Esophagus squamous epithelium (tissue), 5 donors: ENCODE results near the gene ZNF525. TPM values are rescaled to one million over a fixed set of nuclear protein-coding genes. Genes with fewer than 3 reads are reported as not detected.

Experiments used
- DNase-seq: peaks from one replicate; lab custom pipeline; 2025; lab: John Stamatoyannopoulos, UW
- H3K27ac ChIP-seq, 4 donors: fragments of 200-600 bp; sonication (generic); one replicate each; pipeline ENCODE4 v1.5.1; 2016 to 2019; ENCODE audit warnings: mild to moderate bottlenecking in 1 of 4
- H3K27me3 ChIP-seq, 4 donors: fragments of 200-600 bp; sonication (generic); 1 replicate in 3 of 4; 2 replicates in 1 of 4; pipeline versions ENCODE4 v1.5.1 to v1.6.0; 2017 to 2021; ENCODE audit warnings: antibody characterized with exemption in 1 of 4
- H3K36me3 ChIP-seq, 3 donors: fragments of 200-600 bp; sonication (generic); one replicate each; pipeline ENCODE4 v1.5.1; 2016 to 2019
- H3K4me1 ChIP-seq, 3 donors: fragments of 200-600 bp; sonication (generic); one replicate each; pipeline ENCODE4 v1.5.1; 2017 to 2019
- H3K4me3 ChIP-seq, 4 donors: fragments of 200-600 bp; sonication (generic); 1 replicate in 3 of 4; 2 replicates in 1 of 4; pipeline ENCODE4 v1.5.1; 2016 to 2019; ENCODE audit warnings: mild to moderate bottlenecking in 2 of 4, moderate library complexity in 1 of 4
- H3K9me3 ChIP-seq, 3 donors: fragments of 200-600 bp; sonication (generic); one replicate each; pipeline ENCODE4 v1.5.1; 2016 to 2019
- POLR2A ChIP-seq, 4 donors: fragments of 450-650 bp; IDR thresholded peaks; one replicate each; pipeline ENCODE4 v1.6.1; 2017; ENCODE audit warnings: antibody characterized with exemption in 4 of 4, mild to moderate bottlenecking in 4 of 4, moderate library complexity in 3 of 4
- WGBS, 2 donors: methylation state at CpG; one replicate each; pipeline ENCODE4 v1.1.5; 2018; 5-methylcytosine and 5-hydroxymethylcytosine counted together
- intact Hi-C: fragments of 100-400 bp; cut with DNase I; formaldehyde crosslinking; loops from one replicate; pipeline ENCODE4 v1.15.0; 2022
- total RNA-seq, 4 donors: library from RNA; depleted of rRNA; stranded (reverse); fragments of >200 nt; gene quantifications; one replicate each; pipeline ENCODE4 v1.1.0, GENCODE V29; 2016
- TF ChIP-seq, protein P1 (sequence below), 6 experiments: fragments of 450-650 bp in 4 of 6; fragments of 200-600 bp in 2 of 6; sonication (generic) in 2 of 6; IDR thresholded peaks; one replicate each; pipeline ENCODE4 v1.5.1; 2016 to 2019; ENCODE audit warnings: antibody characterized with exemption in 6 of 6, mild to moderate bottlenecking in 4 of 6, moderate library complexity in 4 of 6
- donor health status: DM: yes; HTN: yes; CAD: no.

Gene ZNF525
- total RNA-seq, 4 donors from 2014 or later, result 2.3 to 17.4 (median 6.2) TPM

DNA sequence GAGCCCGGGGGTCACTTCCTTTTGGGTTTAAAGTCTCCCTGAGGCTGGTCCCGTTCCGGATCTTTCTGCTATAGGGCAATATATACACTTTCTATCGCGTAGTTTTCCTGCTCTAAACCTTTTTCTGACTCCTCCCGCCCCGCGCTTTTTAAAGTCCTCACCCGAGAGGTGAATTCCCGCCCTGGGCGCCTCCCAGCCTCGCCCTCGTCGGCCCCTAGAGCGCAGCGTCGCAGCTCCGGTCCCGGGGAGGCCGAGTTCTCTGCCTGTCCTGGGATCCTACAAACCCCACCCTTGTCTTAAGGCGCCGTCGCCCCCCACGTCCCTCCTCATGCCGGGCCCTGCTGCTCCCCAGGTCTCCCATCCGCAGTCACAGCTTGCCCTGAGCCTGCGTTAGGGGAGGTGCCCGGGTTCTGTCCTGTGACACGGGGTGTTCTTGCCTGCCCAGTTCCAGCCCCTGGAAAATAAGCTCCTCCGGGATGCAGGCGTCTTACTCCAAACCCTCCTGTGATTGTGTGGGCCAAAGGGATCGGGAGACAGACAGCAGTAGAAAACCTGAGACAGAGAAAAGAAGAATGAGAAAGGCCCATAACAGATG lies 491 bp downstream of the ZNF525 start:
- intact Hi-C loops, result loop anchor here (10.0 kb wide), 1 partner anchor 171 kb away; the partner anchor contains the start of gene ZNF665
- TF ChIP-seq, protein P1, sequence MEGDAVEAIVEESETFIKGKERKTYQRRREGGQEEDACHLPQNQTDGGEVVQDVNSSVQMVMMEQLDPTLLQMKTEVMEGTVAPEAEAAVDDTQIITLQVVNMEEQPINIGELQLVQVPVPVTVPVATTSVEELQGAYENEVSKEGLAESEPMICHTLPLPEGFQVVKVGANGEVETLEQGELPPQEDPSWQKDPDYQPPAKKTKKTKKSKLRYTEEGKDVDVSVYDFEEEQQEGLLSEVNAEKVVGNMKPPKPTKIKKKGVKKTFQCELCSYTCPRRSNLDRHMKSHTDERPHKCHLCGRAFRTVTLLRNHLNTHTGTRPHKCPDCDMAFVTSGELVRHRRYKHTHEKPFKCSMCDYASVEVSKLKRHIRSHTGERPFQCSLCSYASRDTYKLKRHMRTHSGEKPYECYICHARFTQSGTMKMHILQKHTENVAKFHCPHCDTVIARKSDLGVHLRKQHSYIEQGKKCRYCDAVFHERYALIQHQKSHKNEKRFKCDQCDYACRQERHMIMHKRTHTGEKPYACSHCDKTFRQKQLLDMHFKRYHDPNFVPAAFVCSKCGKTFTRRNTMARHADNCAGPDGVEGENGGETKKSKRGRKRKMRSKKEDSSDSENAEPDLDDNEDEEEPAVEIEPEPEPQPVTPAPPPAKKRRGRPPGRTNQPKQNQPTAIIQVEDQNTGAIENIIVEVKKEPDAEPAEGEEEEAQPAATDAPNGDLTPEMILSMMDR (IDR thresholded peaks at IDR 0.05), result no peak
- TF ChIP-seq POLR2A (IDR thresholded peaks at IDR 0.05), result no peak
- no peak for DNase-seq
- peaks cover 0 to 8% (median 0%) of the 10 kb centered on the region in 3 donors for H3K9me3 ChIP-seq
- H3K4me3 ChIP-seq, result peak overlapping the region; percentile 56 to 69 (median 66)
- peaks cover 0 to 8% (median 0%) of the 10 kb centered on the region in 3 donors for H3K4me1 ChIP-seq
- peak overlapping the region; percentile 61 to 87 (median 79) for H3K27ac ChIP-seq
- no peaks in the 10 kb centered on the region for H3K27me3 ChIP-seq
- peaks cover 0 to 5% (median 0%) of the 10 kb centered on the region in 3 donors for H3K36me3 ChIP-seq
- WGBS, 2 donors, result 0% methylated on average over 11 to 20 of the region's 32 CpGs

DNA sequence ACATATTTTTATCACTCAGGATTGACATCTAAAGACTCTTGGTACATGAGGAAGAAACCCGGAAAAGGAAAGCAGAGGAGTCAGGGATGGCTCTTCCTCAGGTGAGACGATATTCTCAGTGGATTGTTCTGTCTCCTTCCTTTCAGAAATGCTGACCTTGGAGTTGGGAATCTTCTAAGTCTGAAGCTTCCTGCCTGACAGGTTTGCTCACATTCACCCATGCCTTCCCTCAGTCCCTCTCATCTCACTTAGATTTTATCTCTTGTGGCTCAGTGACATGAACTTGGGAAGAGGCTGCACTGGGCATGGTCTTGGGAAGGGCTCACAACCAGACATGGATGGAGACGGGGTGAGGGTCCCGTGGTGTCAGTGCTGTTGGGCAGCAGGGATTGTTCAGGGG lies 6.7 kb downstream of the ZNF525 start:
- Histone ChIP-seq H3K4me3 (no peak overlapping the region), H3K36me3 (peaks cover 0 to 64% (median 4%) of the 10 kb centered on the region in 3 donors), H3K27me3 (no peaks in the 10 kb centered on the region), H3K4me1 (no peaks in the 10 kb centered on the region), H3K9me3 (peaks cover 0 to 33% (median 7%) of the 10 kb centered on the region in 3 donors), H3K27ac (no peak overlapping the region)
- TF ChIP-seq, protein P1 (IDR thresholded peaks at IDR 0.05), result no peak
- TF ChIP-seq POLR2A (IDR thresholded peaks at IDR 0.05), result no peak
- intact Hi-C loops, result no loop called here
- 88 to 93% methylated on average over 4 of the region's 4 CpGs for WGBS, 2 donors
- DNase-seq, result no peak

DNA sequence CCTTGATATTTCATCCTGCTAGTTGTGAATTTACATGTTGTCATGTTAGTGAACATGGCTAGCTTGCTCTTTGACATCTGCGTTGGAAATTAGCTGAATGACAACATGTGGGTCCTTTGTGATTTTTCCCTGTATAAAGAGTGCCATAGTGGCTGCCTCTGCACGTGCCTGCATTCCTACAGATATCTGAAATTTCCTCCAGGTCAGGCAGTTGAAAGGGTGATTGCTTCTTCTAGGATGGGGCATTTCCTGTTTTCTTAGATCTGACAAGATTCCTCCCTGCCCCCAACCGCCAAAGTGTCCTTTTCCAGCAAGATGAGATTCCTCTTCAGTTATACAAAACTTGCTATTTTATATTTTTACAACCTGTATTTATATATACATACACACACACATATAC lies 8.8 kb downstream of the ZNF525 start:
- intact Hi-C loops, result no loop called here
- WGBS, 2 donors, result 63 to 81% methylated on average over 3 of the region's 3 CpGs
- no peak overlapping the region for H3K4me3 ChIP-seq
- no peaks in the 10 kb centered on the region for H3K27me3 ChIP-seq
- no peak for DNase-seq
- TF ChIP-seq POLR2A (IDR thresholded peaks at IDR 0.05), result no peak
- TF ChIP-seq, protein P1 (IDR thresholded peaks at IDR 0.05), result no peak
- no peaks in the 10 kb centered on the region for H3K4me1 ChIP-seq
- peaks cover 0 to 85% (median 7%) of the 10 kb centered on the region in 3 donors for H3K36me3 ChIP-seq
- H3K9me3 ChIP-seq, result peaks cover 0 to 53% (median 18%) of the 10 kb centered on the region in 3 donors
- H3K27ac ChIP-seq, result no peak overlapping the region

DNA sequence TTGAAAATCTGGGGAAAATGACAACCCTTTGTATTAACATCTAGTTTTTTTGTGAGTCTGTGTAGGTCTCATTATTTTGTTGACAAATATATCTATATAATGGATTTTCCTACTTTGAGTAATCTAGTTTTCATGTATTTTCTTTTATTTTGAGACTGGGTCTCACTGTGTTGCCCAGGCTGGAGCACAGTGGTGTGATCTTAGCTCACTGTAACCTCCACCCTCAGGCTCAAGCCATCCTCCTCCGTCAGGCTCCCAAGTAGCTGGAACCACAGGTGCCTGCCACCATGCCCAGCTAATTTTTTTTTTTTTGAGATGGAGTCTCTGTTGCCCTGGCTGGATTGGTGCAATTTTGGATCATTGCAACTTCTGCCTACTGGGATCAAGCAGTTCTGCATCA lies 9.2 kb downstream of the ZNF525 start:
- intact Hi-C loops, result no loop called here
- peaks cover 0 to 58% (median 23%) of the 10 kb centered on the region in 3 donors for H3K9me3 ChIP-seq
- no peak for TF ChIP-seq POLR2A (IDR thresholded peaks at IDR 0.05)
- TF ChIP-seq, protein P1 (IDR thresholded peaks at IDR 0.05), result no peak
- no peaks in the 10 kb centered on the region for H3K4me1 ChIP-seq
- no peak overlapping the region for H3K4me3 ChIP-seq
- H3K36me3 ChIP-seq, result peaks cover 0 to 90% (median 10%) of the 10 kb centered on the region in 3 donors
- no peak overlapping the region for H3K27ac ChIP-seq
- no peaks in the 10 kb centered on the region for H3K27me3 ChIP-seq
- WGBS, 2 donors, result 89 to 100% methylated on average over 1 of the region's 1 CpG
- no peak for DNase-seq

DNA sequence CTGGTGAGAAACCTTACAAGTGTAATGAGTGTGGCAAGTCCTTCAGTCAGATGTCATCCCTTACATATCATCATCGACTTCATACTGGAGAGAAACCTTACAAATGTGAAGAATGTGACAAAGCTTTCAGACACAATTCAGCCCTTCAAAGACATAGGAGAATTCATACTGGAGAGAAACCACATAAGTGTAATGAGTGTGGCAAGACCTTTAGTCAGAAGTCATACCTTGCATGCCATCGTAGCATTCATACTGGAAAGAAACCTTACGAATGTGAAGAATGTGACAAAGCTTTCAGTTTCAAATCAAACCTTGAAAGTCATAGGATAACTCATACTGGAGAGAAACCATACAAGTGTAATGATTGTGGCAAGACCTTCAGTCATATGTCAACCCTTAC lies 15.9 kb downstream of the ZNF525 start:
- no peak overlapping the region for H3K4me3 ChIP-seq
- H3K36me3 ChIP-seq, result peaks cover 0 to 73% (median 6%) of the 10 kb centered on the region in 3 donors
- DNase-seq, result no peak
- H3K27ac ChIP-seq, result no peak overlapping the region
- H3K4me1 ChIP-seq, result no peaks in the 10 kb centered on the region
- TF ChIP-seq POLR2A (IDR thresholded peaks at IDR 0.05), result no peak
- no peaks in the 10 kb centered on the region for H3K27me3 ChIP-seq
- intact Hi-C loops, result no loop called here
- WGBS, 2 donors, result 72 to 92% methylated on average over 3 of the region's 3 CpGs
- peaks cover 0 to 99% (median 78%) of the 10 kb centered on the region in 3 donors for H3K9me3 ChIP-seq
